ENCODE measurements around the gene CDH23. TPM values are rescaled to one million over a fixed set of nuclear protein-coding genes. Genes with fewer than 3 reads are reported as not detected.

CDH23 gene
- total and polyA plus RNA-seq, 9 of the 15 experiments (the other 6 are each of a cell fraction or from before 2014, with no cell fraction given) = 0.18 to 1.2 (median 0.47) TPM

- Histone ChIP-seq H3K27ac (ENCODE audit: extremely low read depth, low read depth, low read length) (no peak overlapping the region), H3K79me2 (ENCODE audit: control insufficient read depth, insufficient read depth, low read length) (no peaks in the 10 kb centered on the region), H3K4me3 (no peak overlapping the region), H3K36me3 (ENCODE audit: control insufficient read depth, insufficient read depth, low read length) (no peaks in the 10 kb centered on the region), H3K4me1 (replicated peaks in 1 of 2; ENCODE audit: control insufficient read depth in 2 of 2, insufficient read depth in 2 of 2, low read length in 2 of 2) (peaks cover 28 to 48% of the 10 kb centered on the region in 2 experiments), H3K4me2 (ENCODE audit: insufficient read depth, low read length) (no peak overlapping the region), H4K20me1 (replicated peaks; ENCODE audit: control insufficient read depth, insufficient read depth, low read length) (no peaks in the 10 kb centered on the region), H3K9me3 (replicated peaks; ENCODE audit: control insufficient read depth, insufficient read depth, low read depth, low read length) (no peaks in the 10 kb centered on the region), H3K9ac (ENCODE audit: insufficient read depth in 1 of 2, low read depth in 2 of 2, low read length in 2 of 2) (peak overlapping the region in 1 of 2 experiments; percentile 39; a peak in 1 of 4 replicates), H3K27me3 (ENCODE audit: control insufficient read depth in 2 of 2, insufficient read depth in 2 of 2, low read length in 2 of 2) (no peaks in the 10 kb centered on the region), H2AFZ (ENCODE audit: low read depth, low read length) (no peak overlapping the region), H3K9me1 (ENCODE audit: control insufficient read depth, insufficient read depth, low read length) (no peaks in the 10 kb centered on the region)
- intact Hi-C loops (cut with micrococcal nuclease) = no loop called here
- DNase-seq (ENCODE audit: extremely low read depth in 1 of 4, low spot score in 3 of 4) = no peak
- no peak for TF ChIP-seq MAFG (tag; conservative IDR thresholded peaks at IDR 0.05)
- no peak for TF ChIP-seq ZNF197 (CRISPR knock-in tag; IDR thresholded peaks at IDR 0.05; ENCODE audit: low read depth)
- TF ChIP-seq EP300 (IDR thresholded peaks at IDR 0.05; ENCODE audit: low read length) = no peak
- no peak for TF ChIP-seq ZNF766 (CRISPR knock-in tag; conservative IDR thresholded peaks at IDR 0.05)
- no peak for TF ChIP-seq FOXA3 (CRISPR knock-in tag; conservative IDR thresholded peaks at IDR 0.05 in 1 of 2, IDR thresholded peaks at IDR 0.05 in 1 of 2)
- no peak for TF ChIP-seq POLR2H (tag; IDR thresholded peaks at IDR 0.05; ENCODE audit: low read depth)
- no peak for TF ChIP-seq NCOA4 (IDR thresholded peaks at IDR 0.05; ENCODE audit: partially characterized antibody)
- TF ChIP-seq IRF9 (tag; IDR thresholded peaks at IDR 0.05) = no peak
- 85% methylated on average over 6 of the region's 6 CpGs for WGBS (ENCODE audit: insufficient coverage, low coverage, missing lambda C conversion rate)
- BruUV-seq (replicated peaks) = no TSS peak
- FAIRE-seq = no peak
- ChIA-PET POLR2A (interaction anchor here (0.7 to 1.6 kb wide), 3 partner anchors 9 to 150 kb away, joined by 3 to 5 read pairs (median 3); no protein-coding TSS in a partner anchor), CTCF (ENCODE audit: low intra/inter-chr PET ratio) (no interaction called here)
- no peak for ATAC-seq
- in situ Hi-C loops (cut with MboI) = no loop called here
Measured at GRCh38 chr10:71618176-71618575, 221.5 kb downstream of the CDH23 start.
